ENCODE data around the gene PLEKHO2.

DNA sequence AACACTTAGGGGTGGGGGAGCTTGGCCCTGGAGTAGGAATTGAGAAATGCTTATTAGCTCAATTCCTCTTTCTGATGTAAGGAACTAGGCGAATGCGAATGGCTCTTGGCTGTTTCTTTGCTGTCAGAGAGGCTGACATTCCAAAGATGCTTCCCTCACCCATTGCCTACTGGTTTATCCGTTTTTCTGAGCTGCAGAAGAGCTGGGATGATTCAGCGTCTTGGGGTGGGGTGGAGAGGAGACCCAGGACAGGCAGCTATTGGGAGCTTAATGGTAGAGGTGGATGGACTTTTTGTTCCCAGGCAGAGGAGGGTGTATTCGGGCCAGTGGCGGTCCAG lies 9.8 kb downstream of the PLEKHO2 start:
- no peak for TF ChIP-seq POLR2A (IDR thresholded peaks at IDR 0.05; ENCODE audit: low read depth, low read length)
- no peak for TF ChIP-seq POLR2AphosphoS5 (IDR thresholded peaks at IDR 0.05; ENCODE audit: low read depth, low read length)
